Measurements from ENCODE around the gene SPARC. TPM values are rescaled to one million over a fixed set of nuclear protein-coding genes. Genes with fewer than 3 reads are reported as not detected.

The SPARC gene
- total and polyA plus RNA-seq, 8 donors, result 1,647 to 5,045 (median 2,169) TPM

DNA sequence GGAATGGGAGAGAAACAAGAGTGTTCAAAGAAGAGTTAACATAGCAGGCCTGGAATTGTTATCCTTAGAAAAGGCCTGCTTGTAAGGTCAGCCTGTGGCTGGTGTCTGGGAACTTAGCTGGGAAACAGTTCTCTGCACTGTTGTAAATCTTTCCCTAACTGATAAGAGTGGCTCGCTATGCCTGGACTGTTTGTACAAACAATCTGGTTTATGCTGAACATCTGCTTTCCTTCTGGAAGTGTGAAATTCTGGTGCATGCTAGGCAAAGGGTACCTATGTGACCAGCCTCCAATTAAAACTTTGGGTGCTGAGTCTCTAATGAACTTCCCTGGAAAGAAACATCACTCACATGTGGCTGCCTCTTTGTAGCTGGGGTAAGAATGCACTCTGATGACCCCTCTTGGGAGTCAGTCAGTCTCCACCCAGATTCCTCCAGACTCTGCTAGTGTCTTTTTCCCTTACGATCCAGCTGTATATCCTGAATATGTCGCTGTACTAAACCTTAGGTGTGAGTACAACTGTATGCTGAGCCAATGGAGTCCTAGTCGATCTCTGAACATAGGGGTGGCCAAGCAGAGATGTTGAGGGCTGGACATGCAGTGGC, 16.5 kb downstream of the SPARC start:
- Histone ChIP-seq H3K36me3 (peaks cover 0 to 70% of the 10 kb centered on the region in 2 donors), H3K4me1 (peaks cover 32 to 76% of the 10 kb centered on the region in 2 donors), H3K27ac (peak overlapping the region; percentile 66 to 81), H3K4me3 (no peak overlapping the region), H3K27me3 (no peaks in the 10 kb centered on the region), H3K9me3 (no peaks in the 10 kb centered on the region)
- intact Hi-C loops (cut with DNase I), result no loop called here
- DNase-seq (no peak), ATAC-seq (no peak)
- TF ChIP-seq, protein P1, sequence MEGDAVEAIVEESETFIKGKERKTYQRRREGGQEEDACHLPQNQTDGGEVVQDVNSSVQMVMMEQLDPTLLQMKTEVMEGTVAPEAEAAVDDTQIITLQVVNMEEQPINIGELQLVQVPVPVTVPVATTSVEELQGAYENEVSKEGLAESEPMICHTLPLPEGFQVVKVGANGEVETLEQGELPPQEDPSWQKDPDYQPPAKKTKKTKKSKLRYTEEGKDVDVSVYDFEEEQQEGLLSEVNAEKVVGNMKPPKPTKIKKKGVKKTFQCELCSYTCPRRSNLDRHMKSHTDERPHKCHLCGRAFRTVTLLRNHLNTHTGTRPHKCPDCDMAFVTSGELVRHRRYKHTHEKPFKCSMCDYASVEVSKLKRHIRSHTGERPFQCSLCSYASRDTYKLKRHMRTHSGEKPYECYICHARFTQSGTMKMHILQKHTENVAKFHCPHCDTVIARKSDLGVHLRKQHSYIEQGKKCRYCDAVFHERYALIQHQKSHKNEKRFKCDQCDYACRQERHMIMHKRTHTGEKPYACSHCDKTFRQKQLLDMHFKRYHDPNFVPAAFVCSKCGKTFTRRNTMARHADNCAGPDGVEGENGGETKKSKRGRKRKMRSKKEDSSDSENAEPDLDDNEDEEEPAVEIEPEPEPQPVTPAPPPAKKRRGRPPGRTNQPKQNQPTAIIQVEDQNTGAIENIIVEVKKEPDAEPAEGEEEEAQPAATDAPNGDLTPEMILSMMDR (IDR thresholded peaks at IDR 0.05), result no peak

DNA sequence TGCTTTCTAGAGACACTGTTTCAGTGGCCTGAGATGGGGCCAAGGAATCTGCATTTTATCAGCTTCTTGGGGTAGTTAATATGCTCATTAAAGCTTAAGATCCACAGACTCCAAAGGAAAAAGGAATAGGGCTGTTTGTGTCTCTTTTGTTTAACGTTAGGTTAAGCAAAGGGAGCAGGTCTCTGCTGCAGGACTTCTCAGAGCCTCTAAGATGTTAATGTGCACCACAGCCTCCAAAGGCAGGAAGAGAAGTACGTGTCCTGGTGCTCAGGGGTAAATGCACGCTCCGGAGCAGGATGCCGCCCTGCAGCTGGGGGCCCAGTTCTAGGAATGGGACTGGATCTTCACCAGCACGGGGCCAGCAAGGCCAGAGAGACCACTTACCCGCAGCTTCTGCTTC, 19.6 kb downstream of the SPARC start:
- Histone ChIP-seq H3K9me3 (no peaks in the 10 kb centered on the region), H3K27ac (peak overlapping the region in 1 of 2 donors; percentile 78)

GRCh38 chr5:151665613-151666012, 21.1 kb downstream of the SPARC start:
- intact Hi-C loops (cut with DNase I), result no loop called here
- H3K4me3 ChIP-seq, result no peak overlapping the region
- ATAC-seq, result peak; percentile 9
- peaks cover 0 to 56% of the 10 kb centered on the region in 2 donors for H3K36me3 ChIP-seq
- DNase-seq, result peak in 1 of 4 donors; percentile 33
- H3K9me3 ChIP-seq, result no peaks in the 10 kb centered on the region
- TF ChIP-seq, protein P1 (IDR thresholded peaks at IDR 0.05), result no peak
- H3K4me1 ChIP-seq, result peaks cover 14 to 61% of the 10 kb centered on the region in 2 donors
- H3K27ac ChIP-seq, result peak overlapping the region; percentile 66 to 78
- H3K27me3 ChIP-seq, result no peaks in the 10 kb centered on the region

More for the DNA sequence above, 19.6 kb downstream of the SPARC start:
- TF ChIP-seq, protein P1 (IDR thresholded peaks at IDR 0.05), result no peak
- intact Hi-C loops (cut with DNase I), result no loop called here
- DNase-seq (no peak), ATAC-seq (no peak)
- Histone ChIP-seq H3K4me3 (no peak overlapping the region), H3K27me3 (no peaks in the 10 kb centered on the region), H3K36me3 (peaks cover 0 to 56% of the 10 kb centered on the region in 2 donors), H3K4me1 (peaks cover 28 to 76% of the 10 kb centered on the region in 2 donors)

DNA sequence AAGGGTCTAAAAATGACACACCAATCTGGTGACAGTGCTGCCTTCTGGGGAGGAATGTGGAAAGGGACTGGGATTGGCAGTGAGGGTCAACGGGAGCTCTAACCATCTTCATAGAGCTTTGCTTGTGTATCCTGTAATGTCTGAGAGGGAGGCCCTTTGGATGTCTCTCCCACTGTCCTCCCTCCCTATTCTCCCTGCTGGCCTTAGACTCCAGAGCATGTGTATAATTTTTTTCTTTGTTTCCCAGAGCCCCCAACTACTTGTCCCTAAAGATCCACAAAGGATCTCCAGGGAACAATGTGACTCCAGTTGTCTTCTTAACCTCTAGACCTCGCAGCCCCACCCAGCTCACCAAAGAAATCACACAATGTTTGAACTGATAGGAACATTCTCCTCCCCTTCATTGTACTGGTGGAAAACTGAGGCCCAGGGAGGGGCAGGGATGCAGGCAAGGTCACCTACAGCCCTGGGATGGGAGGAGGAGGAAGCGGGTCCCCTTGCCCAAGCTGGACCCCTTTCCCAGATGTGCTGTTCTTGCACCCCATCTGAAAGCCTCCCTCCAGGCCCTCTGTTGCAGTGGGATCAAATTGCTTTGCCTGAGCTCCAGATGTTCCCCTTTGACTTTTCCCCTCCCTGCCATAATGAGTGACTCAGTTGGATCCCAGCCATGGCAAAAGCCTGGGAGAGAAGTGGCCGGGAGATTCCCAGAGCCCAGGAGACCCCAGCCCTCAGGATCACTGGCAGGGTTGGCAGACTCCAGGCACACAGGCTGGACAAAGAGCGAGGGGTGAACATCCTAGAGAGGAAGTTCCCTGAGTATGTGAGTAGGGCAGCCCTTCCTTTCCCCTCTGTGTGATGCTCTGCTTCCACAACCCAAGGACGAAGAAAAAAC, 21.8 kb downstream of the SPARC start:
- no peak for ATAC-seq
- H3K4me3 ChIP-seq, result no peak overlapping the region
- intact Hi-C loops (cut with DNase I), result loop anchor here in 1 of 2 donors (5.0 kb wide), 1 partner anchor 57 kb away; no protein-coding TSS in a partner anchor
- TF ChIP-seq, protein P1 (IDR thresholded peaks at IDR 0.05), result no peak
- H3K4me1 ChIP-seq, result peaks cover 13 to 55% of the 10 kb centered on the region in 2 donors
- peaks cover 0 to 52% of the 10 kb centered on the region in 2 donors for H3K36me3 ChIP-seq
- H3K27ac ChIP-seq, result peak overlapping the region; percentile 66 to 78
- DNase-seq, result no peak
- no peaks in the 10 kb centered on the region for H3K27me3 ChIP-seq
- no peaks in the 10 kb centered on the region for H3K9me3 ChIP-seq

Data from left lung (tissue), 10 donors.